ENCODE results near the gene RNF168.
A peak's percentile ranks its signal among the peaks of the same experiment; 100 is the strongest.
"Not testable (repeated sequence)": the region's sequence is repeated elsewhere in the genome, so short reads cannot be mapped to it uniquely, and the experiment has no call there.

Gene RNF168, protein sequence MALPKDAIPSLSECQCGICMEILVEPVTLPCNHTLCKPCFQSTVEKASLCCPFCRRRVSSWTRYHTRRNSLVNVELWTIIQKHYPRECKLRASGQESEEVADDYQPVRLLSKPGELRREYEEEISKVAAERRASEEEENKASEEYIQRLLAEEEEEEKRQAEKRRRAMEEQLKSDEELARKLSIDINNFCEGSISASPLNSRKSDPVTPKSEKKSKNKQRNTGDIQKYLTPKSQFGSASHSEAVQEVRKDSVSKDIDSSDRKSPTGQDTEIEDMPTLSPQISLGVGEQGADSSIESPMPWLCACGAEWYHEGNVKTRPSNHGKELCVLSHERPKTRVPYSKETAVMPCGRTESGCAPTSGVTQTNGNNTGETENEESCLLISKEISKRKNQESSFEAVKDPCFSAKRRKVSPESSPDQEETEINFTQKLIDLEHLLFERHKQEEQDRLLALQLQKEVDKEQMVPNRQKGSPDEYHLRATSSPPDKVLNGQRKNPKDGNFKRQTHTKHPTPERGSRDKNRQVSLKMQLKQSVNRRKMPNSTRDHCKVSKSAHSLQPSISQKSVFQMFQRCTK

DNA sequence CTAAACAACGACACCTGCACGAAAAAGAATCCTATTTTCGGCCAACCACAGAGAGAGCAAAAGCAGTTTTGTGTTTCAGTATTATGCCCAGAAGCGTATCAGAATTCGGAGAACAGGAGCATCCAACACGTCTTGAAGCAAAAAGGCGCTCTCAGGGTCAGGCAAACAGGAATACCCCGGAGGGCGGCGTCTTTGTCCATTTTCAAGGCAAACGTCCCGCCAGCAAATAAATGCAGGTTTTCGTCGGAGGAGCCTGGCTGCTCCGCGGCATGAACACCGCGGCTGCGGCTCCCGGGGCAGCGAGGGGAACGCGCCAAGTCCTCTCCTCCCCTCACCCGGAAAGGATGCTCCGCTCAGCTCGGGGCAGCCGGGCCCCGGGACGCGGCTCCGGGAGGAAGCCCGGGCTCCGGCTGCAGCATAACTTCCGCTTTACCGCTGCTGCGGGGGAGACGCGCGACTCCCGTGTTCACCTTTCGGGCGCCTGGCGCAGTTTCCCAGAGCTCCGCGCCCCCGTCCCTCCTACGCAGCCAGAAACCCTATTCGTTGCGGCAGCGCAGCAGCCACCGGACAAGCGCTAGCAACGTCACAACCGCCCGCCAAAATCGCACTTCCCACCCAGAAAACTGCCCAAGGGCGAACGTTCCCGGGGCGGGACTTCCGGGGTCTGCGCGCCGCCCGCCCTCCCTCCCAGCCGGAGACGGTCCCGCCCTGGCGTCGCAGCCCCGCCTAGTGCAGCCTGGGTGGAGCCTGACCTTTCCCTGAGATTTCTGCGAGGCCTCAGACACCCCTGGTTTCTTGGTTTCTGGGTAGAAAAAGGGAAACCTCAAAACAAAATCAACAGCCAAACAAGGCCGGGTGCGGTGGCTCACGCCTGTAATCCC is at the start of gene RNF168:
Gene RNF168 (minus strand): TSS at position 573 of the 881 bp plus-strand sequence. CDS start 595 bp downstream, outside the sequence.
- peak; percentile 91 for DNase-seq (ENCODE audit: low read depth)

DNA sequence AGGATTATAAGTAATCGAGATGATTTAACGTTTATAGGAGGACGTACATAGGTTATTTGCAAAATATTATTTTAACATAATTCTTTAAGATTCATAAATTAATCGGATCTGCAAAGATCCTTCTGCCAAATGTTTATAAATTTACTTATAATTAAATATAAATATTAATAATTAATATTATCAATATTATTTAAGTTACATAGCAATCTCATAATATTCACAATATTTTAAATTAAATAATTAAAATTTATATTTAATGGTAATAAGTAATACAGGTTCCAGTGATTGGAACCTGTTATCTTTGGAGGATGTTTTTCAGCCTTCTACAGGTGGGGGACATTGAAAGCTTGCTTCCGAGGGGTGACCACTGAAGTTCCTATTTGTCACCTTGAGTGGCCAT is 48.7 kb upstream of the RNF168 start:
- no peak for DNase-seq (ENCODE audit: low read depth)

DNA sequence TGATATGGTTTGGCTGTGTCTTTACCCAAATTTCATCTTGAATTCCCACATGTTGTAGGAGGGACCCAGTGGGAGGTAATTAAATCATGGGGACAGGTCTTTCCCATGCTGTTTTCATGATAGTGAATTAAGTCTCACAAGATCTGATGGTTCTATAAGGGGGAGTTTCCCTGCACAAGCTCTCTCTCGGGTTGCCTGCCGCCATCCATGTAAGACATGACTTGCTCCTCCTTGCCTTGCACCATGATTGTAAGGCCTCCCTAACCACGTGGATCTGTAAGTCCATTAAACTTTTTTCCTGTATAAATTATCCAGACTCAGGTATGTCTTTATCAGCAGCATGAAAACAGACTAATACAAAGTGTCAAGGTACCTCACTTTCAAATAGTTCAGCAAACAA is 46.6 kb upstream of the RNF168 start:
- DNase-seq (ENCODE audit: low read depth), result not testable (repeated sequence)

DNA sequence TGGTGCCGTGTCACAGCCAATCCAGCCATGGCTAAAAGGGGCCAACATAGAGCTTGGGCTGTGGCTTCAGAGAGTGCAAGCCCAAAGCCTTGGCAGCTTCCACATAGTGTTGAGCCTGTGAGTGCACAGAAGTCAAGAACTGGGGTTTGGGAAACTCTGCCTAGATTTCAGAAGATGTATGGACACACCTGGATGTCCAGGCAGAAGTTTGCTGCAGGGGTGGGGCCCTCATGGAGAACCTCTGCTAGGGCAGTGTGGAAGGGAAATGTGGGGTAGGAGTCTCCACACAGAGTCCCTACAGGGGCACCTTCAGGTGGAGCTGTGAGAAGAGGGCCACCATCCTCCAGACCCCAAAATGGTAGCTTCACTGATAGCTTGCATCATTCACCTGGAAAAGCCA is 45.7 kb upstream of the RNF168 start:
- DNase-seq (ENCODE audit: low read depth), result not testable (repeated sequence)

DNA sequence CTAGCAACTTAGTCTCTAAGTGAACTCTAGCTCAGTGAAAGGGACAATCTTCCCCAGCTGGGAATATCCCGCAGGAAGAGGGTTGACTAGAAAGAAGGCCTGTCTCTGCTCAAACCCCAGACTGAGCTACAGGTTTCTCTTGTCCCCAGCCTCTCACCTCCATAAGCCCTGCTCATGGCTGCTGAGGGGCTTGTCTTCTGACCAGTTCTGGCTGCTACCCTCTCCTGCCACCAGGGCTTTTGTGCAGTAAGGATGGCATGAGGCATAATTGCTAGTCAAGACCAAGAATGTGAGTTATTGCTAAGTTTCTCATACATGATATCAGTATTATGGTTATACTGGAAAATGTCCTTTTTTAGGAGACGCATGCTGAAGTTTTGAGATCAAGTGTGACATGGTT is 43.5 kb upstream of the RNF168 start:
- DNase-seq (ENCODE audit: low read depth), result no peak

DNA sequence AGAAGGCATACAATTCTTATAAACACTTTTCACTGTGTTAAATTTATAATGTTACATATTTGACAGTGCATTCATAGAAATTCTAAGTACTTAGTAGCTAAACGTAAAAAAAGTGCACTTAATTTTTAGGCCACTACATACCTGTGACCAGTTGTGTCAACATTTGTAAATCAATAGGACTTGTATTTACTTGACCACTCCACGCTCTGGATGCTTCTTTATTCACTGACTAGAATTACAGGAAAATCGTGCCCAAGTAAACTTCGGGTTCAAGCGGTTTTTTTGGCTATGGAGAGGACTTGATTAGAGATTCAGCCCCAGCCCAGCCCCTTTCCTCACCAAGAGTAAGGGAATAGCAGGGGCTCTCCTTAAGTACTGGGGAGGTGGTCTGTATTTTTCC is 43.0 kb upstream of the RNF168 start:
- no peak for DNase-seq (ENCODE audit: low read depth)

DNA sequence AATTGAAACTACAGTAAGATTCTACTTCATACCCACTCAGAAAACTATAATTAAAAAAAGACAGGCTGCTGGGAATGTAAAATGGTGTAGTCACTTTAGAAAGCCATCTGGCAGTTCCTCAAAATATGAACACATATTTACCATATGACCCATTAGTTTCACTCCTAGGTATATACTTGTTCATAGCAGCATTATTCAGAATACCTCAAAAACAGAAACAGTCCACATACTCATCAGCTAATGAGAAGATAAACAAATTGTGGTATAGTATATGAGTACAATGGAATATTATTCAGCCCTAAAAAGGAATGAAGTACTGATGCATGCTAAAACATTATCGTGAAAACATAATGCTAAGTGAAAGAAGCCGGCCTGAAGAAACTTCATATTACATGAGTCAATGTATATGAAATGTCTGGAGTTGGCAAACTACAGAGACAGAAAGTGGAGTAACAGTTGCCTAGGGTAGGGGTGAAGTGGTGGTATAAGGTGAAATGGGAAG is 41.0 kb upstream of the RNF168 start:
- no peak for DNase-seq (ENCODE audit: low read depth)

DNA sequence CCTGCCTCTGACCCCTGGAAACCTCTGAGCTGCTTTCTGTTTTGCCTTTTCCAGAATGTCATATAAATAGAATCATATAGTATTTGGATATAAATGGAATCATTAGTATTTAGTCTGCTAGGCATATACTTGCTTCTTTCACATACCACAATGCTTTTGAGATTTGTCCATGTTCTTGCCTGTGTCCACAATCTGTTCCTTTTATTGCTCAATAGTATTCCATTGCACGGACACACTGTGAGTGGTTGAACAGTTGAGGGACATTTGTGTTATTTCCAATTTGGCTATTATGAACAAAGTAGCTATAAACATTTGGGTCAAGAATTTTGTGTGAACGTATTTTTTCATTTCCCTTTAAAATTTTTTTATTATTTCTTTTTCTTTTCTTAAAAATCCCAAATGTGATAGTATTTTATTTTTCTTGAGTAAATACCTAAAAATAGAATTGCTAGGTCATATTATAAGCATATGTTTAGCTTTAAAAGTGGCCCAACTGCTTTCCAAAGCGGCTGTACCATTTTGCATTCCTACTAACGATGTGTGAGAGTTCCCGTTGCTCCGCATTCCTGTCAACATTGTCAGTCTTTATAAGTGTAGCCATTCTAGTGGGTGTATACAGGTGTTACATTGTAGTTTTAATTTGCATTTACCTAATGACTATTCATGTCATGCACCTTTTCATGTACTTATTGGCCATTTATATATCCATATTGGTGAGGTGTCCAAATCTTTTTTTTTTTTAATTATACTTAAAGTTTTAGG is 38.3 kb upstream of the RNF168 start:
- DNase-seq (ENCODE audit: low read depth), result no peak

DNA sequence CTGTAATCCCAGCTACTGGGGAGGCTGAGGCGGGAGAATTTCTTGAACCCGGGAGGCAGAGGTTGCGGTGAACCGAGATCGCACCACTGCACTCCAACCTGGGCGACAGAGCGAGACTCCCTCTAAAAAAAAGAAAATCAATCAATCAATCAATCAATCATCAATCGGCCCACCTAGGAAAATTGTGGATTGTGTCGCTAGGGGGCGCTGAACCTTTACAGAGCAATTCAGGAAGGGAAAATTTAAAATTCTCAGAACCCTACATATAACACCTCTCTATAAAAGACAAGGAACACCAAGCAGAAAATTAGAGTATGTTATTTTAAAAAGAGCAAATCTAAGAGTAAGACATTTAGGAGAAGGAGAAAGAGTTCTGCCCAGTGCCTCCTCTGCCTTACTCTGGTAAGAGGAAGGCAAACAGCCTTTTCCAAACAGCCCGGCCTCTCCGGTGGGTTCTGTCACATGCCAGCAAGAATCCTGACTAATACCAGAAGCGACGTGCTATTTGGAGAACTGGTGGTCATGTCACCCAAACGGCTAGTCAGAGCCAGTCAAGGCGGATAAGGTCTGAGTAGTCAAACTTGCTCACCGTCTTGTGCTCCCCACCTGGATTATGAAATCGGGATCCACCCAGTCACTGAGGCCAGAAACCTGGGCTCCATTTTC is 33.9 kb upstream of the RNF168 start:
- no peak for DNase-seq (ENCODE audit: low read depth)

DNA sequence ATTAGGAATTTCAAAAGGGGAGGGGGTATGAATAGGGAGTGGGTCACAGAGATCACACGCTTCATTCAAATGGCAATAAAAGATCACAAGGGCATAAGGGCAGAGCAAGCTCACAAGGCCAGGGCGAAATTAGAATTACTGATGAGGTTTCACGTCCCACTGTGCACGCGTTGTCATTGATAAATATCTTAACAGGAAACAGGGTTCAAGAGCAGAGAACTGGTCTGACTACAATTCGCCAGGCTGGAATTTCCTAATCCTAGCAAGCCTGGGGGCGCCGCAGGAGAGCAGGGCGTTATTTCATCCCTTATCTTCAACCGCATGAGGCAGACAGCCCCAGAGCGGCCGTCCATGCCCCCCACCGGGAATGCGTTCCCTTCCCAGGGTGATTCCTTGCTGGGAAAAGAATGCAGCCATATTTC is 29.7 kb upstream of the RNF168 start:
- DNase-seq (ENCODE audit: low read depth), result no peak

DNA sequence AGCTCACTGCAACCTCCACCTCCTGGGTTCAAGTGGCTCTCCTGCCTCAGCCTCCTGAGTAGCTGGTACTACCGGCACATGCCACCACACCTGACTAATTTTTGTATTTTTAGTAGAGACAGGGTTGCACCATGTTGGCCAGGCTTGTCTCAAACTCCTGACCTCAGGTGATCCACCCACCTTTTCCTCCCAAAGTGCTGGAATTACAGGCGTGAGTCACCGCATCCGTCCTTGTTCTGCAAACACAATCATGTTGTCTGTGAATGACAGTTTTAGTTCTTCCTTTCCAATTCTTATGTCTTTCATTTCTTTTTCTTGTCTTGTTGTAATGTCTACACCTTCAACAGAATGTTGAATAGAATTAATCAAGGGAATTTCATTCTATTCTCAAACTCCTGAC is 27.9 kb upstream of the RNF168 start:
- no peak for DNase-seq (ENCODE audit: low read depth)

DNA sequence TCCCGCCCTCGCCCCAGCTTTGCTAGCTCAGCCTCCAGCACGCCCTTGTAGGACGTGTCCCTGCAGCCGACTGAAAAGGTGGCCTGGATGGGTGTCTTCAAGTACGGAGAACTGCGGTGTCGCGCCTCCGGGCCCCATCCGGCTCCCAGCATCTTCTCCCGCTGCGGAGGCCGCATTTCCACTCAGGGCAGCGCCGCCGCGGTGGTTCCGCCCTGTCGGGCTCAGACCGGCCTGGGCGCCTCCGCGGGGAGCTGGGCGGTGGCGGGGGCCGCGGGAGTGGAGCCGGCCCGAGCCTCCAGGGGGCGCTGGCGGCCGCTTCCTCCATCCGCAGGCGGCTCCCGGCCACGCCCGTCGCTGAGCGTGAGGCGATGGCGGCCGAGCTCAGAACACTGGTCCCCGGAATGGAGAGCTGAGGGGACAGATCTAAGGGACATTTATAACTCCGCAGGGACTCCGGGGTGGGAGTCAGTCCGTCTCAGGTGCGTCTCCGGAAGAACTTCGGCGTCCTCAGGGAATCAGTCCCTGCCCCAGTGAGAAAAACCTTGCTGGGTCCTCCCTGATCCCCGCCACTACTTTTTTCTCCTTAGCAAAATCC is 25.2 kb upstream of the RNF168 start:
- DNase-seq (ENCODE audit: low read depth), result no peak

DNA sequence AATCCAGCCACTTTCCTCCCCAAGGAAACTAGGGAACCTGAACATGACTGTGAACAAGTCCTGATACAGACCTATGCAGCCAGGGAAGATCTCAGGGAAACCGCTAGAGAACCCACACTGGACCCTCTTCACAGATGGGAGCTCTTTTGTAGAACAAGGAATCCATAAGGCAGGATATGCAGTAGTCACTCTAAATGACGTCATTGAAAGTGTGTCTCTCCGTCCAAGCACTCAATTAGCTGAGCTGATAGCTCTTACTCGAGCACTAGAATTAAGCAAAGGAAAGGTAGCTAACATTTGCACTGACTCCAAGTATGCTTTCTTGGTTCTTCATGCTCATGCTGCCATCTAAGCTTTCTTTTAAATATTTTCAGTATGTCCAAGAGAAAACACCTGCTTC is 21.6 kb upstream of the RNF168 start:
- DNase-seq (ENCODE audit: low read depth), result no peak

DNA sequence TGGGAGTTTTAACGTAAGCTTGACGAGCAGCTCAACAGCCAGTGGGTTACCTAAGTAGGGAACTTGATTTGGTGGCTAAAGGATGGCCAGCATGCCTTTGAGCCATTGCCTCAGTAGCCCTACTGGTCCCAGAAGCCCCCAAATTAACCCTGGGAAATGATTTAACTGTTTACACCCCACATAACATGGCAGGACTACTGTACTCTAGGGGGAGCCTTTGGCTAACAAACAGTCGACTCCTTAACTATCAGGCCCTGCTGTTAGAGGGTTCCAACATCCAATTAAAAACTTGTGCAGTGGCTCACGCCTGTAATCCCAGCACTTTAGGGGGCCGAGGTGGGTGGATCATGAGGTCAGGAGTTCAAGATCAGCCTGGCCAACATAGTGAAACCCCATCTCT is 21.0 kb upstream of the RNF168 start:
- no peak for DNase-seq (ENCODE audit: low read depth)

DNA sequence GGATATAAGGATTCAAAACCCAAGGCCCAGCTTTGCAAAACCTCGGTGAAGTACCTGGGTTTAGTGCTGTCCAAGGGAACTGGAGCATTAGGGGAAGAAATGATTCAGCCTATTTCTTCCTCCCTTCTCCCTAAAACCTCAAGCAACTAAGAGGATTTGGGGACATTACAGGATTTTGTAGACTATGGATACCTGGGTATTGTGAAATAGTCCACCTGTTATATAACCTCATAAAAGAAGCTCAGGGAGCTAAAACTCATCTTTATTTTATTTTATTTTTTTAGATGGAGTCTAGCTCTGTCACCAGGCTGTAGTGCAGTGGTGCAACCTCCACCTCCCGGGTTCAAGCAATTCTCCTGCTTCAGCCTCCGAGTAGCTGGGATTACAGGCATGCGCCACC is 20.3 kb upstream of the RNF168 start:
- no peak for DNase-seq (ENCODE audit: low read depth)

DNA sequence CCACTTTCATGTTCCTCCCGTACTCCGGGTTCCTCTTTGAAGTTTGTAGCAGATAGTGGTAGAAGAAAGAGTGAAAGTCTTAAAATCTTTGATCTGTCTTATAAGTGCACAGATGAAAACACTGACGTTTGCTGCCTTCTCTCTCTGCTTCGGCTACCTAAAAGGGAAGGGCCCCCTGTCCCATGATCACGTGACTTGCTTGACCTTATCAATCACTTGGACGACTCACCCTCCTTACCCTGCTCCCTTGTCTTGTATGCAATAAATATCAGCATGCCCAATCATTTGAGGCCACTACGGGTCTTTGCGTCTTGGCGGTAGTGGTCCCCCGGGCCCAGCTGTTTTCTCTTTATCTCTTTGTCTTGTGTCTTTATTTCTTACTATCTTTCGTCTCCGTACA is 17.7 kb upstream of the RNF168 start:
- not testable (repeated sequence) for DNase-seq (ENCODE audit: low read depth)

DNA sequence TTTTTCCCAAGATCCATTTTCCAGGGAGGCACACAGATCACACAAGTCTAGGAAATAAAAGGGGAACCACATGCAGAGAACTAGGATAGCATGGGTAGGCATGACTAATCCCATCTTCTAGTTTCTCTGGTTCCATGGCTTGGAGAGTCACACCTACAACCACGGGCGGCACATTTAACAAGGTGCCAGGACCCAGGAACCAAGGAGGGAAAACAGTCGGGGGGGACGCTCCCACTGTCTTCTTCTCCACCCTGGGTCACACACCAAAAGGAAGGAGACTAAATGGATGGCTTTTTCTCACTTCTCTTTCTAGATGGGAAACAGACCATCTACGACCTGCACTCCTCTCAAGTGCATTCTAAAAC is 16.1 kb upstream of the RNF168 start:
- no peak for DNase-seq (ENCODE audit: low read depth)

DNA sequence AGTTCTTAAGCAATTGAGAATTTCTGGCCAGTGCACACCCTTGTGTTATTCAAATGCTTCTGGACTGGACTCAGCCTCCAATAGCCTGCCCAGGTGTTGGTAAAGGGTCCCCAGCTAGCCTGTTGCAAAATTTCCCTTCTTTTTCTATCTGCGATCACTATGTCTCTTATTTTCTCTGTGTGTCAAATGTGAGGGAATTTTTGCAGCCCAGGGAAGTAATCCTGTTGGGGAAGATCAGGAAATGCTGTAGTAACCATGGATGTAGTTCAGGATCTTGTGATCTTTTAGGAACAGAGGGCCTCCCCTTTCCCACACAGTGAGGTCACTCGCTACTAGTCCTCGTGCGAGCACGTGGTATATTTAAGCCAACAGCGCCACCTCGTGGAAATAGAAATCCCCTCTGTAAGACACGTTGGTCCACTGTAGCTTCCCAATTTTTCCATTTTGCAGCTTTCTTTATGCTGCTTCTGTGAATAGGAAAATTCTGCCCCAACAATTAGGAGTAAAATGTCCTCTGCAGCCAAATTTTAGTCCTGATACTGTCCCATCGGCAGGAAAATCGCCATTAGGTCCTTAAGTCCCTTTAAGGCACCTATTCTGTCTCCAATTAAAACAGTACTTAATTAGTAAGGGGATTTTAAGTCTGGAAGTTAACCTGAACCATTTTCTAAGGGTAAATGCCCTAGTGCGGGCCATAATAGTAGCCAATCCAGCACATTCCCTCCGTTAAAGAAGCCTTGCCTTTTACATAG is 15.6 kb upstream of the RNF168 start:
- peak; percentile 71 for DNase-seq (ENCODE audit: low read depth)

DNA sequence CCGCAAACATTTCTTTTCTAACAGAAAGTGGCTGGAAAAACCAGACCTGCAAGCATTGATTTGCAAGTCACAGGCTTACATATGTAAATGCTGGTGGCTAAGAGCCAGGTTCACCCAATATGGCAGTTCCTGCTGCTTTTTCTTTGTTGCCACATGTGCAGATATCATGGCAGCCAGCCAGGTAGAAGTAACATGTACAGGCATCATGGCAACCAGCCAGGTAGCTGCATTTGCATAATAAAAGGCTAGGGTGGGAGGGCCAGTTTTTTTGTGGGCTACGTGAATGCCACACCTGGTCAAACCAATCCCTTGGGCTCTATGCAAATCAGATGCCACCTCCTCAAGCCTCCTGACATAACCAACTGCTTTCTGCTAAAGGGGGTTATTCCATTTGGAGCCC is 14.4 kb upstream of the RNF168 start:
- no peak for DNase-seq (ENCODE audit: low read depth)

DNA sequence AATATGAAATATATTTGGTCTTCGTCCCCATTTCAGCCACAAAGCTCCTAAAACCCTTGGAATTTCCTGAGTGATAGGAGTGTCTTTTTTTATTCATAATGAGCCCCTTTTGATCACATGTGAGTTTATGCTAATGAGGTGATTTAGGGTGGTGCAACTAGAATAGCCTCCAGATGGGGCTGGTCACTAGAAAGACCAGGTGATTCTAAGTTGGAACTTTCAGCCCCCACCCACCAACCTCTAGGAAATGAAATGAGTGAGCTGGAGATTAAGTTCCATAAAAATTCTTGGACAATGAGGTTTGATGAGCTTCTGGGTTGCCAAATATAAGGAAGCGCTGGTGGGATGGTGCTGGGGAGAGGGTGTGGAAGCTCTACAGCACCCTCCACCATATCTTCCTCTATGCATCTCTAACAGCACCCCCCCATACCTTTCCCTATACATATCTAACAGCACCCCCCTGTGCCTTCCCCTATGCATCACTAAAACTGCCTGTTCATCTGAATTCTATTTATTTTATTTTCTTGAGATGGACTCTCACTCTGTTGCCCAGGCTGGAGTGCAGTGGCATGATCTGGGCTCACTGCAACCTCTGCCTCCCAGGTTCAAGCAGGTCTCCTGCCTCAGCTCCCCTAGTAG is 13.7 kb upstream of the RNF168 start:
- no peak for DNase-seq (ENCODE audit: low read depth)
